Measurements from ENCODE around the gene GYG1.

GRCh38 chr3:148974726-148975125 is 16.6 kb upstream of the GYG1 start:
- TF ChIP-seq POLR2AphosphoS5 (IDR thresholded peaks at IDR 0.05; ENCODE audit: low read depth, low read length) = no peak
- TF ChIP-seq SIN3A (IDR thresholded peaks at IDR 0.05; ENCODE audit: borderline replicate concordance, insufficient read depth, low read length) = no peak
- TF ChIP-seq TAF1 (IDR thresholded peaks at IDR 0.05; ENCODE audit: borderline replicate concordance, insufficient read depth, low read length) = no peak
- TF ChIP-seq, protein P1, sequence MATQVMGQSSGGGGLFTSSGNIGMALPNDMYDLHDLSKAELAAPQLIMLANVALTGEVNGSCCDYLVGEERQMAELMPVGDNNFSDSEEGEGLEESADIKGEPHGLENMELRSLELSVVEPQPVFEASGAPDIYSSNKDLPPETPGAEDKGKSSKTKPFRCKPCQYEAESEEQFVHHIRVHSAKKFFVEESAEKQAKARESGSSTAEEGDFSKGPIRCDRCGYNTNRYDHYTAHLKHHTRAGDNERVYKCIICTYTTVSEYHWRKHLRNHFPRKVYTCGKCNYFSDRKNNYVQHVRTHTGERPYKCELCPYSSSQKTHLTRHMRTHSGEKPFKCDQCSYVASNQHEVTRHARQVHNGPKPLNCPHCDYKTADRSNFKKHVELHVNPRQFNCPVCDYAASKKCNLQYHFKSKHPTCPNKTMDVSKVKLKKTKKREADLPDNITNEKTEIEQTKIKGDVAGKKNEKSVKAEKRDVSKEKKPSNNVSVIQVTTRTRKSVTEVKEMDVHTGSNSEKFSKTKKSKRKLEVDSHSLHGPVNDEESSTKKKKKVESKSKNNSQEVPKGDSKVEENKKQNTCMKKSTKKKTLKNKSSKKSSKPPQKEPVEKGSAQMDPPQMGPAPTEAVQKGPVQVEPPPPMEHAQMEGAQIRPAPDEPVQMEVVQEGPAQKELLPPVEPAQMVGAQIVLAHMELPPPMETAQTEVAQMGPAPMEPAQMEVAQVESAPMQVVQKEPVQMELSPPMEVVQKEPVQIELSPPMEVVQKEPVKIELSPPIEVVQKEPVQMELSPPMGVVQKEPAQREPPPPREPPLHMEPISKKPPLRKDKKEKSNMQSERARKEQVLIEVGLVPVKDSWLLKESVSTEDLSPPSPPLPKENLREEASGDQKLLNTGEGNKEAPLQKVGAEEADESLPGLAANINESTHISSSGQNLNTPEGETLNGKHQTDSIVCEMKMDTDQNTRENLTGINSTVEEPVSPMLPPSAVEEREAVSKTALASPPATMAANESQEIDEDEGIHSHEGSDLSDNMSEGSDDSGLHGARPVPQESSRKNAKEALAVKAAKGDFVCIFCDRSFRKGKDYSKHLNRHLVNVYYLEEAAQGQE (IDR thresholded peaks at IDR 0.05; ENCODE audit: insufficient read depth in 1 of 2, low read depth in 2 of 2, low read length in 2 of 2) = no peak
- no peak for TF ChIP-seq FOXP2 (optimal IDR thresholded peaks at IDR 0.05; ENCODE audit: borderline replicate concordance, extremely low read depth, extremely low read length, insufficient read depth)

All from PFSK-1 (cell line).